SH-SY5Y (cell line): ENCODE data around the gene FLNA.

Source experiments
- GATA2 ChIP-seq: IDR thresholded peaks from 2 replicates; pipeline ENCODE4 v1.6.1; 2011; ENCODE audit warnings: mild to moderate bottlenecking, low read depth, low read length
- GATA3 ChIP-seq: IDR thresholded peaks from 2 replicates; pipeline ENCODE4 v1.6.1; 2011; ENCODE audit warnings: low read depth, mild to moderate bottlenecking, low read length, moderate library complexity

Gene FLNA, protein sequence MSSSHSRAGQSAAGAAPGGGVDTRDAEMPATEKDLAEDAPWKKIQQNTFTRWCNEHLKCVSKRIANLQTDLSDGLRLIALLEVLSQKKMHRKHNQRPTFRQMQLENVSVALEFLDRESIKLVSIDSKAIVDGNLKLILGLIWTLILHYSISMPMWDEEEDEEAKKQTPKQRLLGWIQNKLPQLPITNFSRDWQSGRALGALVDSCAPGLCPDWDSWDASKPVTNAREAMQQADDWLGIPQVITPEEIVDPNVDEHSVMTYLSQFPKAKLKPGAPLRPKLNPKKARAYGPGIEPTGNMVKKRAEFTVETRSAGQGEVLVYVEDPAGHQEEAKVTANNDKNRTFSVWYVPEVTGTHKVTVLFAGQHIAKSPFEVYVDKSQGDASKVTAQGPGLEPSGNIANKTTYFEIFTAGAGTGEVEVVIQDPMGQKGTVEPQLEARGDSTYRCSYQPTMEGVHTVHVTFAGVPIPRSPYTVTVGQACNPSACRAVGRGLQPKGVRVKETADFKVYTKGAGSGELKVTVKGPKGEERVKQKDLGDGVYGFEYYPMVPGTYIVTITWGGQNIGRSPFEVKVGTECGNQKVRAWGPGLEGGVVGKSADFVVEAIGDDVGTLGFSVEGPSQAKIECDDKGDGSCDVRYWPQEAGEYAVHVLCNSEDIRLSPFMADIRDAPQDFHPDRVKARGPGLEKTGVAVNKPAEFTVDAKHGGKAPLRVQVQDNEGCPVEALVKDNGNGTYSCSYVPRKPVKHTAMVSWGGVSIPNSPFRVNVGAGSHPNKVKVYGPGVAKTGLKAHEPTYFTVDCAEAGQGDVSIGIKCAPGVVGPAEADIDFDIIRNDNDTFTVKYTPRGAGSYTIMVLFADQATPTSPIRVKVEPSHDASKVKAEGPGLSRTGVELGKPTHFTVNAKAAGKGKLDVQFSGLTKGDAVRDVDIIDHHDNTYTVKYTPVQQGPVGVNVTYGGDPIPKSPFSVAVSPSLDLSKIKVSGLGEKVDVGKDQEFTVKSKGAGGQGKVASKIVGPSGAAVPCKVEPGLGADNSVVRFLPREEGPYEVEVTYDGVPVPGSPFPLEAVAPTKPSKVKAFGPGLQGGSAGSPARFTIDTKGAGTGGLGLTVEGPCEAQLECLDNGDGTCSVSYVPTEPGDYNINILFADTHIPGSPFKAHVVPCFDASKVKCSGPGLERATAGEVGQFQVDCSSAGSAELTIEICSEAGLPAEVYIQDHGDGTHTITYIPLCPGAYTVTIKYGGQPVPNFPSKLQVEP (N-terminal part only)

DNA sequence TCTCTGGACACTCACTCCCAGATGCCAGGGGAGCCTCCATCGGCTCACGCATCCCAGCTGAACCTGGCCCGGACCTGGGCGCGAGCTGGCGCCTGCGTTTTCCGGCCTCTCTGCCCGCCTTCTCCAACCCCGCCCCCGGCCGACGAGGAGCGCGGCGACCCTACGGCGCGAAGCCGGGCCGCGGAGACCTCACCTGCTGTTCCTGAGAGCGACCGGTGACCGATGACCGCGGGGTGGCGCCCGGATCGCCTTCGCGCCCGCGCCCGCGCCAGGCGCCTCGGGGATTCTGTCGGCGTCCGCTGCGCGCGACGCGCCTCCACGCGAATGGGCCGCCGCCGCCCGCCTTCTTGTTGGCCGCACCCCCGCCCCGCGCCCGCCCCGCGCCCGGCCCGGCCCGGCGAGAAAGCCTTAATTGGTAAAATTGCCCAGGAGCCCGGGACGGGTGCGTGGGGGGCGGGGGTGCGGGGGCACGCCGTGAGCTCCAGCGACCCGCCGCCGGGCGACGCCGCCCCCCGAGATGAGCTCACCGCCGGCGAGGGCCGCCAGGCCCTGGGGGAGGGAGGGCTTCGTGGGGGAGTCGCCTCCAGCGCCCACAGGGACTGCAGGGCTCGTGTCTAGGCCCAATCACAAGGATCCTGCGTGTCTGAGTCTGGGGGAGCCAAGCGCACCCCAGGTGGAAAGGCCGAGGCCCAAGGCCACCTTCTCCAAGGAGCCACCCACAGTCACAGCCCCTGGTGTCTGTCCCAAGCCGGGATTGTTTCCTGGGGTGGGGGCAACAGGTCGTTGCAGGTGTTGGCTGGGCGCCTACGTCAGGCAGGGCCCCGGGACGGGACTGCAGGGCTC lies at the start of gene FLNA:
Gene FLNA (minus strand): TSS at position 322 of the 843 bp plus-strand sequence. CDS start 3,389 bp downstream, outside the sequence.
- TF ChIP-seq GATA3, result no peak
- TF ChIP-seq GATA2, result no peak

DNA sequence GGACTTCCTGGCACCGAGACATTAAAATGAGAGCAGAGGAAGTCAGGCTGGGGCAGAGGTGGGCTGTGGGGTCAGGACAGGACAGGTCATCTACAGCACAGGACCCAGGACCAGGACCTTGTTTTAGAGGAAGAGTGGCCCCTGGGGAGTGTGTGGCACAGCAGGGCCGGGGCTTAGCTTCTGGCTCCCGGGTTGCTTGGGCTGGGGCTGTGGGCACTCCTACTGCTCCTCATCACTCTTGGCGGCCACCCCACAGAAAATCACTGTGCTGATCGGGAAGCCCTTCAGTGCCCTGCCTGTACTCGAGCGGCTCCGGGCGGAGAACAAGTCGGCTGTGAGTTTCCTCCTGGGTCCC lies 45.9 kb upstream of the FLNA start:
- TF ChIP-seq GATA2 (no peak), GATA3 (no peak)

DNA sequence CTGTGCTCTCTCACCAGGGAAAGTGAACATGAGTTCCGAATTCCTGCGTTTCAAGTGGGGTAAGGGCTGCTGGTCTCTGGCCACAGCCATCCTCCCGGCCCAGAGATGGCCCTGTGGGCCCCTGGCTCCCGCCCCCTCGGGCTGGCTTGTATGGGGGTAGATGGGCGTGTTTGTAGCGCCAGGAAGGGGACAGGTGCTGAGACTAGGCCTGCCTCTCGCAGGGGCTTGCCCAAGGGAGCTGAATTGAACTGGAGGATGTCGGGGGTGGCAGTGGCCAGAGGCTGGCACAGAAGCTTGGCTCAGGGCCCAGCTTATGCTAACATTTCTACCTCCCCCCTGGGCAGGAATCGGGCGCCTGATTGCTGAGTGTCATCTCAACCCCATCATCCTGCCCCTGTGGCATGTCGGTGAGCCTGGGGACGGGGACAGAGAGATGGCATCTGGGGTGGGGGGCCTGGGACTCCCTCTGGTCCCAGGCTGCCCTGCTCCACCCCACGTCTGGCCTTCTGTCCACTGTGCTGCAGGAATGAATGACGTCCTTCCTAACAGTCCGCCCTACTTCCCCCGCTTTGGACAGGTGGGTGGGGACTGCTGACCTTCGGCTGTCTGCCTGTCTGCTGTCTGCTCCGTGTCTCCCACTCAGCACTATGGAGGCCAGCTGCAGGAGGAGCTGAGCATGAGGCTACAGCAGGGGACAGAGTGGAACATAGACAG lies 45.4 kb upstream of the FLNA start:
- TF ChIP-seq GATA2, result no peak
- no peak for TF ChIP-seq GATA3

DNA sequence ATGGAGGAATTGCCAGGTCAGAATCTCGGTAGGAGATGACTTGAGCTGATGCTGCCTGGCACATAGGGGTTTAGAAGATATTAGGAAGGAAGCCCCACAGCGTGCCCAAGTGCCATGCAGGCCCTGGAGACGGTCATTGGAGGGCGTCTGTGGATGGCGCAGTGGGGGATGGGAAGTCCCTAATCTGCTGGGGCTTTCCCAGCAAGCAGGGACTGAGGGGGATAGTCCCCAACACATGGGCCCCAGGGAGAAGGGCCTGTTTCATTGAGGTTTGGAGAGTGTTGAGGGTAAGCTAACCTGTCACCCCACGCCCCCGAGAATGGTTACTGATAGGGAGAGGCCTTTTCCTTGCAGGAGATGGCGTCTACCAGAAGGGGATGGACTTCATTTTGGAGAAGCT lies 44.8 kb upstream of the FLNA start:
- no peak for TF ChIP-seq GATA2
- no peak for TF ChIP-seq GATA3

DNA sequence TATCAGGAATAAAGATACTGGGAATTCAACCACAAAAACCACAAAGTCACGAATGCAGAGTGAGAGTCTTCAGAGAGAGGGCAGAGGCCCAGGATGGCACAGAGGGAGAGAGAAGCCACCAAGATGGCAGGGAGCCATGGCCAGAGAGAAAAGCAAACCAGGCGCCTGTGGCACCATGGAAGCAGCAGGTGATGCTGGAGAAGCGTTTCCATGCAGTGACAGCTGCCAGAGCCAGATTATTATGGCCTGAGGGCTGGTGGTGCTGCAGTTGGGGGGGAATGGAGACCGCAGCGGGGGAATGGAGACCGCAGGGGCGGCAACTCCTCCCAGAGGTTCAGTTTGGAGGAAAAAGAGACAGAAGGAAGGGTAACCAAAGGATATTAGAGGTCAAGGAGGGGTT lies 42.7 kb upstream of the FLNA start:
- TF ChIP-seq GATA2, result no peak
- no peak for TF ChIP-seq GATA3

DNA sequence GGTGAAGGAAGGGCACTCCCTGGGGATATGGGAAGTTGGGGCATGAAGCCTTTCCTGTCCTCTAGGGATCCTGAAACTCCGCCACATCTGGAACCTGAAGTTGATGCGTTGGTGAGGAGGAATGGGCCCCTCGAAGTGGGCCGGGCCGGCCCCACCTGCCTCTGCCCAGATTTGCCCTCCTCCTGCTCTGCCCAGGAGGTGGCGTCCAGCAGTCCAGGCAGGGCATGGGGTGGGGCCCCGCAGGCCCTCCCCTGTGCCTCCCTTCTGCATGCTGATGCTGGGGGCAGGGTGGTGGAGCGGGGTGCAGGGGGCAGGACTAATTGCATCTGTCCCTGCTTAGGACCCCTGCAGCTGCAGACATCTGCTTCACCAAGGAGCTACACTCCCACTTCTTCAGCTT lies 38.7 kb upstream of the FLNA start:
- no peak for TF ChIP-seq GATA3
- no peak for TF ChIP-seq GATA2

DNA sequence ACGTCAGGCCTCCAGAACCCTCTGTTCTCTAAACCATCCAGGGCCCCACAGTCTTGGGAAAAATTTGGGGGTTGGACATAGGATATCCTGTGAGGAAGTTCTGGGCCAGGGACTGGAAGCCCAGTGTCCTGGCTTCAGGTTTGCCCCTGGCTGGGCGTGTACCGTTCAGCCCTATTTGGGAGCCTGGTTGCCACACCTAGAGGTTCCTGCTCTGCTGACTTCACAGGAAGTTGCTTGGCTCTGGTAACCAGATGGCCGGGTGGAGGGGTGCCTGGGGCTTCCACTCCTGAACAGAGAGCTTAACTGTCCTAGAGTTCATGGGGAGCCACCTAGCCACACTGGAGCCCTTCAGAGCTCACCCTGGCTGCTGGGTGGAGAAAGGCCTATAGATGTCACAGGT lies 38.0 kb upstream of the FLNA start:
- TF ChIP-seq GATA3 (no peak), GATA2 (no peak)

DNA sequence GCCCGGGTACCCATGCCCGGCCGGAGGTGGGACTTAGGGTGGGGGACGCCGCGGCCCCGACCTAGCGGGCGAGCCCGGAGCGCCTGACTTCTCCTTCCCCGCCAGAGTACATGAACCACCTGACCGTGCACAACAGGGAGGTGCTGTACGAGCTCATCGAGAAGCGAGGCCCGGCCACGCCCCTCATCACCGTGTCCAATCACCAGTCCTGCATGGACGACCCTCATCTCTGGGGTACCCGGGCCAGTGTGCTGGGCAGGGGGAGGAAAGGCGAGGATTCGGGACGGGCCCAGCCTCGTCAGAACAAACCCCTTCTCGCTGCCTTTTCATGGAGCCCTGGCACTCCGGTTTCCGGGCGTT lies 37.5 kb upstream of the FLNA start:
- no peak for TF ChIP-seq GATA3
- TF ChIP-seq GATA2, result no peak

DNA sequence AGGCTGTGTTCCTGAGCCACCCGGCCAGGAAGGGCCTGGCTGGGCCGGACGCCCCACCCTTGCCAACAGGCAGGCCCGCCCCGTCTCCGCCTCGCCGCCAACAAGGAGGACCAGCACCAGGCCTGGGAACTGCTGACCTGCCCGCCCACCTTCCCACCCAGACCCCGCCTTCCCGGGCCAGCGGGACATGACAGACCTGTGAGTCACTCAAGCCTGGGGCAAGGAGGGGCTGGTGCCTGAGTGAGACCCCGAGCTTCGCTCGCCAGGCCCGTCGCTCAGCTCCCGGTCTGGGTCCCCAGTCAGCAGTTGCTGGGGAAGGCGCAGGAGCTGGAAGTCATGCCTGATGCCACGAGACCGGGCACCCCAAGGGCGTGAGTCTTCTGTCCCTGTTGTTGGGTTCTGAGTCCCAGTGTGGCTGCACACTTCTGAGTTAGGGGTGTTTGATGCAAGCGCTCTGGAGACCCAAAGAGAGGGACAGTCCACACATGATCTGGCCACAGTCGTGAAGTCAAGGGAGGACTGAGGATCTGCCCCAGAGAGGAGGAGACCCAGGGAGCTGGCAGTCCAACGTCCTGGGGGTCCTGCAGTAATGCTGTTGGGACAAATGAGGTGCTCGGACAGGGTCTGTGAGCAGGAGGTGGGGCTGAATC lies 34.9 kb upstream of the FLNA start, which contains the start of gene DNASE1L1:
Gene DNASE1L1 (minus strand): TSS at position 33 of the 650 bp plus-strand sequence. CDS start 3,686 bp downstream, outside the sequence.
- TF ChIP-seq GATA2, result no peak
- TF ChIP-seq GATA3, result no peak

DNA sequence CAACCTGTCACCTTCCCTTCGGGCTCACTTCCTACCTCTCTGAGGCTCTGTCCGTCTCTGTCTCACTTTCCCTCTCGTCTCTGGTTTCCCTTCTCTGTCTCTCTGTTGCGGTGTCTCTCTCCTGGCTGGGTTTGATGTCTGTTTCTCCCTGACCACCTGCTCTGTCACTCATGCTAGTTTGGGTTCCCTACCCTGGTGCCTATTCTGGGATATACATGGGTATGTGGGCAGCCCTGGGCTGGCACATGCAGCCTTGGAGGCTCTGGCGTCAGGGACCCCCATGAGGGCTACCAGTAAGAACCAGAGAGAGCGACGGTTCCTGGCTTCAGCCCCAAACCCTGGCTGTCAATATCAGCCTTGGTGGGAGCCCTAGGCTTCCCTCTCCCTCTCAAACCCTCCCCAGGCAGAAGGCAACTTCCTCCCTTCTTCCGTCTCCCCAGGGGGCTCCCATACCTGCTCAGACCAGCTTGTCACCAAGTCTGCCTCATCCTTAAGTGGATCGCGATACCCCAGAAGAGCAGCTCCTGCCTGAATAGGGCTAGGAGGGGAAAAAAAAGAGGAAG lies 34.3 kb upstream of the FLNA start:
- TF ChIP-seq GATA2 (no peak), GATA3 (no peak)

DNA sequence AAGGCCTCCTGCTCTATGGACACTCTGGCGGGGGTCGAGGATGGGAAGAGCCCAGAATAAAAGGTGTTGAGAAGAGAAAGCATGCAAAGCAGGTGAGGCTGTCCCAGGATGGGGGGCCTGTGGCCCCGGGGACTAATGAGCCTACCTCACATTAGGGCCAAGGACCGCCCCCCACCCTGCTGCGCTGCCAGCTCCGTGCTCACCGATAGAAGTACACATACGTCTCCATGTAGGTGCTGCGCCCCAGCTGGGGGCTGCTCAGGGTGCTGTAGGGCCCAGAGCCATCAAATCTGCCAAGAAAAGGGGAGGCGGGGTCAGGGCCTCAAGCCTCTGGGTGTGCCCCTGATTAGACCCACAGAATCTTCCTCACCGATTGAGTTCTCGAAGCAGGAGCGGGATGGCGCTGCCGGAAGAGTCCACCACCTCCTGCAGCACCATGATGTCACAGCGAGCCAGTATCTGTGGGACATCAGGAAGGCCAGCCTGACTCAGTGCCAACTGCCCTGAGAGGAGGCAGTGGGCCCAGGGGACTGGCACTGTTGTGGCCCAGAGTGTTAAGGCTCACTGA lies 30.3 kb upstream of the FLNA start:
- no peak for TF ChIP-seq GATA2
- TF ChIP-seq GATA3, result no peak

DNA sequence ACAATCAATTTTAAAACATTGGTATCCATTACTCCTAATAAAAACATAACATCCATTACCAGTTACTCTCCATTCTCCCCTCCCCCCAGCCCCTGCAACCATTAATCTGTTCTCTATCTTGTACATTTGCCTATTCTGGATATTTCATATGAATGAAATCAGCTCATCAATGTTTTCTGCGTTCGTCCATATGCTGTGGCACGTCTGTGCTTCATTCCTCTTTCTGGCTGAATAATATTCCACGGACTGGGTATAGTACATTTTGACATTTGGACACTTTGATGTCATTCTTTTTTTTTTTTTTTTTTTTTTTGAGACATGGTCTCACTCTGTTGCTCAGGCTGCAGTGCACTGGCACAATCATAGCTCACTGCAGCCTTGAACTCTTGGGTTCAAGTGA lies 29.4 kb upstream of the FLNA start:
- TF ChIP-seq GATA3, result no peak
- no peak for TF ChIP-seq GATA2
